Calu3 (cell line): ENCODE data around the gene PVALB. TPM values are rescaled to one million over a fixed set of nuclear protein-coding genes. Genes with fewer than 3 reads are reported as not detected.

Experiments used
- BruUV-seq: library from RNA; stranded (reverse); fragments of 400-500 nt; replicated peaks from 2 replicates; lab custom pipeline; 2021; lab: Mats Ljungman, UMichigan
- CTCF ChIA-PET: fragments of 300-600 bp; sonication (Branson Sonifier 250); formaldehyde crosslinking; loops from one replicate; lab custom pipeline; 2022; ENCODE audit warnings: antibody characterized with exemption; lab: Charles Lee
- DNase-seq: peaks from one replicate; pipeline ENCODE4 v3.0.0; 2022
- H3K27ac Mint-ChIP-seq: one replicate; pipeline ENCODE4 v1.8.0; 2022; ENCODE audit warnings: mixed read lengths; ENCODE audit not compliant: unreplicated experiment
- H3K27me3 Mint-ChIP-seq: one replicate; pipeline ENCODE4 v1.8.0; 2022; ENCODE audit warnings: mixed read lengths; ENCODE audit not compliant: unreplicated experiment
- H3K36me3 Mint-ChIP-seq: one replicate; pipeline ENCODE4 v1.8.0; 2022; ENCODE audit warnings: mild to moderate bottlenecking, moderate library complexity, mixed read lengths; ENCODE audit not compliant: insufficient read depth, unreplicated experiment
- H3K4me1 Mint-ChIP-seq: one replicate; pipeline ENCODE4 v1.8.0; 2022; ENCODE audit warnings: mild to moderate bottlenecking, low read depth, mixed read lengths; ENCODE audit not compliant: unreplicated experiment
- H3K4me3 Mint-ChIP-seq: one replicate; pipeline ENCODE4 v1.8.0; 2022; ENCODE audit warnings: mild to moderate bottlenecking, low read depth, moderate library complexity, mixed read lengths; ENCODE audit not compliant: unreplicated experiment
- H3K9me3 Mint-ChIP-seq: one replicate; pipeline ENCODE4 v1.8.0; 2022; ENCODE audit warnings: low read depth, mixed read lengths; ENCODE audit not compliant: unreplicated experiment
- intact Hi-C: fragments of 100-400 bp; cut with micrococcal nuclease; formaldehyde crosslinking; loops from one replicate; pipeline ENCODE4 v1.10.0; 2022; ENCODE audit not compliant: unreplicated experiment
- total RNA-seq: library from RNA; stranded (reverse); gene quantifications from 2 replicates; pipeline ENCODE4 v1.2.3, GENCODE V29; 2022
- TF ChIP-seq, protein P1 (sequence below): fragments of 200-600 bp; IDR thresholded peaks from one replicate; pipeline ENCODE4 v1.8.0; 2022; ENCODE audit warnings: antibody characterized with exemption; ENCODE audit not compliant: unreplicated experiment

PVALB gene
- total RNA-seq, 1 experiment from 2014 or later = not detected

DNA sequence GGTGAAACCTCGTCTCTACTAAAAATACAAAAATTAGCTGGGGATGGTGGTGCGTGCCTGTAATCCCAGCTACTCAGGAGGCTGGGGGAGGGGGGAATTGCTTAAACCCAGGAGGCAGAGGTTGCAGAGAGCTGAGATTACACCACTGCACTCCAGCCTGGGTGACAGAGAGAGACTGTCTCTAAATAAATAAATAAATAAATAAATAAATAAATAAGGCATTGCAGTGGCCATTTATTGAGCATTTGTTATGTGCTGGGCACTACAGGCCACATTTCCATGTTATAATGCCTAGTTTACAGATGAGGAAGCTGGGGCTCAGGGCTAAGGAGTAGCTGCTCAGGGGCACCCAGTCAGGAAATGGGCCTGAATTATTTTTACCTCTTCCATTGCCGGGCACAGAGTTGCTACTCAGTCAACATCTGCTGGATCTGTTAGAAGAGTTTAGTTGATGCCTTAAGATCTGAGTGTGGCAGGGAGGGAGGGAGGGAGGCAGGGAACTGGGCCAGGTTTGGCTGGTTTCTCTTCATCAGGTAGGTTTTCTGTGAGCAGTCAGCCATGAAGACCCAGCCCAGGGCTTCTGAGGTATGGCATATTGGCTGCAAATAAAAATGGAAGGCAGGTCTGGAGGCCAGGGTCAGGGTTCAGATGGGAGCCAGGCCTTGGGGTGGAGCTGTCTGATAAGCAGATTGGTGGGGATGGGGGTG lies 5.6 kb downstream of the PVALB start:
- BruUV-seq = no TSS peak
- CTCF ChIA-PET = no interaction called here
- H3K4me1 Mint-ChIP-seq = no peaks in the 10 kb centered on the region
- TF ChIP-seq, protein P1, sequence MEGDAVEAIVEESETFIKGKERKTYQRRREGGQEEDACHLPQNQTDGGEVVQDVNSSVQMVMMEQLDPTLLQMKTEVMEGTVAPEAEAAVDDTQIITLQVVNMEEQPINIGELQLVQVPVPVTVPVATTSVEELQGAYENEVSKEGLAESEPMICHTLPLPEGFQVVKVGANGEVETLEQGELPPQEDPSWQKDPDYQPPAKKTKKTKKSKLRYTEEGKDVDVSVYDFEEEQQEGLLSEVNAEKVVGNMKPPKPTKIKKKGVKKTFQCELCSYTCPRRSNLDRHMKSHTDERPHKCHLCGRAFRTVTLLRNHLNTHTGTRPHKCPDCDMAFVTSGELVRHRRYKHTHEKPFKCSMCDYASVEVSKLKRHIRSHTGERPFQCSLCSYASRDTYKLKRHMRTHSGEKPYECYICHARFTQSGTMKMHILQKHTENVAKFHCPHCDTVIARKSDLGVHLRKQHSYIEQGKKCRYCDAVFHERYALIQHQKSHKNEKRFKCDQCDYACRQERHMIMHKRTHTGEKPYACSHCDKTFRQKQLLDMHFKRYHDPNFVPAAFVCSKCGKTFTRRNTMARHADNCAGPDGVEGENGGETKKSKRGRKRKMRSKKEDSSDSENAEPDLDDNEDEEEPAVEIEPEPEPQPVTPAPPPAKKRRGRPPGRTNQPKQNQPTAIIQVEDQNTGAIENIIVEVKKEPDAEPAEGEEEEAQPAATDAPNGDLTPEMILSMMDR = no peak
- DNase-seq = no peak
- H3K9me3 Mint-ChIP-seq = no peaks in the 10 kb centered on the region
- H3K27me3 Mint-ChIP-seq = peaks cover 94% of the 10 kb centered on the region
- H3K4me3 Mint-ChIP-seq = no peak overlapping the region
- intact Hi-C loops = no loop called here
- no peaks in the 10 kb centered on the region for H3K36me3 Mint-ChIP-seq
- no peak overlapping the region for H3K27ac Mint-ChIP-seq

DNA sequence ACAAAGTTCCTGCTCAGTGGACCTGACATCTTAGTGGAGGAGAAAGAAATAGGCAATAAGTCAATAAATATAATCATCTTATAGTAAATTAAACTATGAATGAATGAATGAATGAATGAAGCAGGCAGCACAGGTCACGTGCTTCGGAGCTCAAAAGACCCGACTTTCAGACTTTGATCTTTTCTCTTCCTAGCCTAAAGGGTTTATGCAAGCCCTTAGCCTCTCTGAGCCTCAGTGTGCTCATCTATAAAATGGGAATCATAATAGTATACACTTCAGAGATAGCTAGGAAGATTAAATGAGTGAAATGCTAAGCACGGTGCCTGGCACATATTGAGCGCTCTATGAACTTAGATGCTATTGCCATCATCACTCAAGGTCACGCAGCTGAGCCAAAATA lies 7.5 kb downstream of the PVALB start:
- CTCF ChIA-PET = no interaction called here
- Mint-ChIP-seq H3K4me1 (no peaks in the 10 kb centered on the region), H3K36me3 (no peaks in the 10 kb centered on the region), H3K27ac (no peak overlapping the region), H3K27me3 (peaks cover 94% of the 10 kb centered on the region), H3K9me3 (no peaks in the 10 kb centered on the region), H3K4me3 (no peak overlapping the region)
- BruUV-seq = no TSS peak
- TF ChIP-seq, protein P1 = no peak
- intact Hi-C loops = no loop called here
- no peak for DNase-seq

DNA sequence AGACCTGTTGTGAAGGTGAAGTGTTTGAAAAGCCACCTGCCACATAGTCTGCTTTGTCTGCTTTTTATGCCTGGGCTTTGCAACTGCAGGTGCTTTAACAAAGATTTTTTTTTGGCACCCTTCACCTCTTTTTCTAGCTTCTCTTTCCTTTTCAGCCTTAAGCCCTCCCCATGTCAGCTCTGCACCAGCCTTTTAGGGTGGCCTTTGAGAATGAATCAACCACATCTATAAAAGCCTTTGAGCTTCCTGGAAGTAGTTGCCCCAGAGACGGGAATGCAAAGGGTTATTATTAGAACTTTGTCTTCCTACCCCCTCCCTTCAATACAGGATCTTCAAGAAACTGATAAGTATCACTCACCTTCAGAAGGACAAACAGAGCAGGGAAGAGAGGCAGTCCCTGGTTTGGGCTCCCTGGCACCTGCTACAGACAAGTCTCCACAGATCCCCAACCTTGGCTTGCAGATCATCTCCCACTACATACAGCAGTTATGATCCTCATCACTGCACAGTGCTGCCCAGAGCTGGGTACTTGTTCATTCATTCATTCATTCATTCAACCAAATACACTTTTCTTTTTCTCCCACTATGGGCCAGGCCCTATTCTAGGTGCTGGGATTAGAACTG lies 8.0 kb downstream of the PVALB start:
- BruUV-seq = no TSS peak
- TF ChIP-seq, protein P1 = no peak
- Mint-ChIP-seq H3K9me3 (no peaks in the 10 kb centered on the region), H3K4me3 (no peak overlapping the region), H3K36me3 (no peaks in the 10 kb centered on the region), H3K4me1 (no peaks in the 10 kb centered on the region), H3K27me3 (peaks cover 94% of the 10 kb centered on the region), H3K27ac (no peak overlapping the region)
- CTCF ChIA-PET = no interaction called here
- no peak for DNase-seq
- intact Hi-C loops = no loop called here

DNA sequence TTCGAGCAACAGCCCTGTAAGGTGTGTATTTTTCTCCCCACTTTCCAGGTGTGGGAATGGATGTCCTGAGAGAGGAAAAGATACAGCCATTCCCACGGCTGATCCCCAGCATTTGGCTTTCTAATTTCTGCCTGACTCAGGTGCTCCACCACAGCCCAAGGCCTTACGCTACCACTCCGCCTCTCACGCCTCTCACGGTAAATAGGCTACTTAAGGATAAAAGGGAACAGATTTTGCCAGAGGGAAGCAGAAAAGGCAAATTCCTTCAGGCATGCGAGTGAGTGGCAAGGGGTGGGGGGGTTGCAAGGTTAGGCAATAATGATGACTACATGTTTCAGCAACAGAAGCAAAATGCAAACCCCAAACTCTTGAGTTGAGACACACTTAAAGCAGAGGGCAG lies 9.2 kb downstream of the PVALB start:
- H3K4me3 Mint-ChIP-seq = no peak overlapping the region
- no TSS peak for BruUV-seq
- CTCF ChIA-PET = no interaction called here
- no peak overlapping the region for H3K27ac Mint-ChIP-seq
- no peak for DNase-seq
- intact Hi-C loops = no loop called here
- no peaks in the 10 kb centered on the region for H3K4me1 Mint-ChIP-seq
- H3K9me3 Mint-ChIP-seq = no peaks in the 10 kb centered on the region
- TF ChIP-seq, protein P1 = no peak
- H3K36me3 Mint-ChIP-seq = no peaks in the 10 kb centered on the region
- peaks cover 94% of the 10 kb centered on the region for H3K27me3 Mint-ChIP-seq
